ENCODE results near the gene ITIH4. TPM values are rescaled to one million over a fixed set of nuclear protein-coding genes. Genes with fewer than 3 reads are reported as not detected.
A peak's percentile ranks its signal among the peaks of the same experiment; 100 is the strongest.

Gene ITIH4
- total and polyA plus RNA-seq, 2 of the 13 experiments (the other 11 are each of a cell fraction or from before 2014, with no cell fraction given): 2.7 to 5.3 TPM

- TF ChIP-seq KLF12 (CRISPR knock-in tag; IDR thresholded peaks at IDR 0.05; ENCODE audit: borderline replicate concordance): no peak
- TF ChIP-seq MZF1 (CRISPR knock-in tag; IDR thresholded peaks at IDR 0.05; ENCODE audit: borderline replicate concordance): no peak
- TF ChIP-seq ZNF598 (CRISPR knock-in tag; IDR thresholded peaks at IDR 0.05; ENCODE audit: borderline replicate concordance): 0 out of 2 replicates have a peak, but pooled peaks have one; percentile 18
- no peak for TF ChIP-seq ZBTB14 (CRISPR knock-in tag; IDR thresholded peaks at IDR 0.05)
- TF ChIP-seq DRAP1 (CRISPR knock-in tag; IDR thresholded peaks at IDR 0.05): peak; percentile 99
- TF ChIP-seq HMGA1 (CRISPR knock-in tag; conservative IDR thresholded peaks at IDR 0.05): no peak
- no peak for TF ChIP-seq ZNF878 (CRISPR knock-in tag; IDR thresholded peaks at IDR 0.05)
- TF ChIP-seq ZBTB33 (CRISPR knock-in tag; IDR thresholded peaks at IDR 0.05): no peak
- no peak for TF ChIP-seq RAD51 (IDR thresholded peaks at IDR 0.05; ENCODE audit: borderline replicate concordance)
- TF ChIP-seq ZNF615 (CRISPR knock-in tag; IDR thresholded peaks at IDR 0.05; ENCODE audit: borderline replicate concordance): no peak
- TF ChIP-seq SOX6 (IDR thresholded peaks at IDR 0.05): no peak
- TF ChIP-seq SOX6 (CRISPR knock-in tag; IDR thresholded peaks at IDR 0.05): no peak; the same call in 1 of the 2 replicates
- TF ChIP-seq NFYC (CRISPR knock-in tag; IDR thresholded peaks at IDR 0.05): no peak
- no peak for TF ChIP-seq ZNF564 (CRISPR knock-in tag; IDR thresholded peaks at IDR 0.05)
- TF ChIP-seq ZMAT3 (CRISPR knock-in tag; conservative IDR thresholded peaks at IDR 0.05): no peak; the same call in 1 of the 2 replicates
- TF ChIP-seq PLSCR1 (CRISPR knock-in tag; IDR thresholded peaks at IDR 0.05; ENCODE audit: borderline replicate concordance): no peak
- no peak for TF ChIP-seq ZSCAN20 (CRISPR knock-in tag; IDR thresholded peaks at IDR 0.05; ENCODE audit: borderline replicate concordance)
- TF ChIP-seq POLR2AphosphoS5 (IDR thresholded peaks at IDR 0.05; ENCODE audit: low read depth, low read length): peak; percentile 61; the same call in 1 of the 2 replicates
- TF ChIP-seq UBTF (CRISPR knock-in tag; IDR thresholded peaks at IDR 0.05): 0 out of 2 replicates have a peak, but pooled peaks have one; percentile 22
- no peak for TF ChIP-seq SRSF1 (optimal IDR thresholded peaks at IDR 0.05; ENCODE audit: low read depth, low read length)
- no peak for TF ChIP-seq ZSCAN12 (CRISPR knock-in tag; IDR thresholded peaks at IDR 0.05)
- no peak for TF ChIP-seq DMTF1 (CRISPR knock-in tag; IDR thresholded peaks at IDR 0.05)
Measured at GRCh38 chr3:52794612-52795099, 35.8 kb downstream of the ITIH4 start, which contains the start of gene ITIH3 (continued).

All from HepG2 (cell line).